ENCODE data around the gene PEAK1.

PEAK1 gene

GRCh38 chr15:77075528-77075927 lies 344.4 kb downstream of the PEAK1 start:
- DNase-seq (ENCODE audit: extremely low read depth, low read depth), result no peak
- no peak overlapping the region for H3K4me3 ChIP-seq (replicated peaks; ENCODE audit: low read depth, low read length)
- TF ChIP-seq CTCF (IDR thresholded peaks at IDR 0.05; ENCODE audit: low read depth, low read length, missing control alignments), result no peak

DNA sequence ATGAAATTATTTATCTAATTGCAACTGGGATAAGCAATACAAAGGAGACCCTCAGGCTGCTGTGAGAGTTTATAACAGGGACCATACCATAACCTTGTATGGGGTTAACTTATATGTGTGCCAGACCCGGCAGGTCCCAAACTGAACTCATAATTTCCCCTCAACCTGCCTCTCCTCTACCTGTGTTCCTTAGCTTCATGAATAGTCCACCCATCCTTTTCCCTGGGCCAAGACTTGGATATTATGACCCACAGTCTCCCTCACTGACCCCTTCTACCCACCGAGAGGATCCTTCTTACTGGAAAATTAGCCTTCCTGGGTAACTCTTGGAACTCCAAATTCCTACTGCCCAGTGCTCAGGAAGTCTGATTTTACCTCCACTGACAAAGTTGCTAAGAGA lies 345.6 kb downstream of the PEAK1 start:
- no peak for TF ChIP-seq CTCF (IDR thresholded peaks at IDR 0.05; ENCODE audit: low read depth, low read length, missing control alignments)

GRCh38 chr15:77071305-77072223 lies 348.3 kb downstream of the PEAK1 start:
- H3K4me3 ChIP-seq (replicated peaks; ENCODE audit: low read depth, low read length), result peak overlapping the region; percentile 60
- DNase-seq (ENCODE audit: extremely low read depth, low read depth), result no peak
- no peak for TF ChIP-seq CTCF (IDR thresholded peaks at IDR 0.05; ENCODE audit: low read depth, low read length, missing control alignments)

More for the DNA sequence above, 345.6 kb downstream of the PEAK1 start:
- DNase-seq (ENCODE audit: extremely low read depth, low read depth), result no peak
- H3K4me3 ChIP-seq (replicated peaks; ENCODE audit: low read depth, low read length), result no peak overlapping the region

DNA sequence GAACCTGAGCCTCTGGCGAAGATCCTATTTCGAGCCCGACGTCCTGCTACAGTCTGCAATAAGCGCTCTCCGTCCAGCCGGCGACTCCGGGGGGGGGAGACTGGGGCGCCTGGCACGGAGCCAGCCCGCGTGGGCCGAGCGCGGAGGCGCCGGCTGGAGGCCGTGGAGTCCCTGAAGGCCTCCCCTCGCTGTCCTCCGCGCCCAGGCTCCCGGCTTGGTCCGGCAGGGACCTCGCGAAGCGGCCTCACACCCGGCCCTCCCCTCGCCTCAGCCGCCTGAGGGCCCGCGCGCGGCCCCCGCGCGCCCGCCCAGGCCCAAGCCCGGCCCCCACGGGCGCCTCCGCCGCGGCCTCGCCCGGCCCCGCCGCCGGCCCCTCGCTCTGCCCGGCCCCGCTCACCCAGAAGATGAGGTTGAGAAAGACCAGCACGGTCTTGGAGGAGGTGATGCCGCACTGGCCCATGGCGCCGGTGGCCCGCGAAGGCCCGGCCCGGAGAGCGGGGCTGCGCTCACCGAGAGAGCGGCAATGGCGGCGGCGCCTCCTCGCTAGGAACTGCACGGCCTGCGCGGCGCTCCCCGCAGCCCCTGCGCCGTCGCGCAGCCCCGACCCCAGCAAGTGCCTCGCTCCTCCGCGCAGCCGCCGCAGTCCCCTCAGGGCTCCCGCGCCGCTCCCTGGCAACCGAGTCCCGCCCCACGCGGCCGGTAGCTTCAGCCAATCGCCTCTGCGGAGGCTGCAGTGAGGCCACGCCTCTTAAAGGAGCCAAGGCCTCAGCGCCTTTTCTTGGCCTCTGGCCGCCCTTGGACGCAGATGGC lies 349.2 kb downstream of the PEAK1 start, which contains the start of gene TSPAN3:
Gene TSPAN3 (minus strand): TSS at position 615 of the 810 bp plus-strand sequence. CDS start 155 bp downstream, at position 460.
- no peak for TF ChIP-seq CTCF (IDR thresholded peaks at IDR 0.05; ENCODE audit: low read depth, low read length, missing control alignments)
- H3K4me3 ChIP-seq (replicated peaks; ENCODE audit: low read depth, low read length), result peak within 1 kb of the TSS; percentile 60
- DNase-seq (ENCODE audit: extremely low read depth, low read depth), result peak; percentile 45

DNA sequence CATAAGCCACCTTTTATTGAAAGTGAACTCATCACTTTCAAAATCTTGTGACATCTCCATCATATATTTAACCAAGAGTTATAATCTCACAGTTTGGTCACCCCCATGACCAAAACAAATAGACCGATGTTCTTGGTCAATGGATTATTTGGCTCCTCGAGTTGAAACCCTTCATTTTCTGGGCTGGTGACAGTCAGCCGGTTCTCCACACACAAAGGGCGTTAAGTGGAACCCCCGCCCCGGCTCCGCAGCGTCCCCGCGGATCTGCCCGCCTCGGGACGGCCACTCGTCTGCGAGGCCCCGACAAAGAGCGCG lies 349.8 kb downstream of the PEAK1 start:
- DNase-seq (ENCODE audit: extremely low read depth, low read depth), result no peak
- no peak for TF ChIP-seq CTCF (IDR thresholded peaks at IDR 0.05; ENCODE audit: low read depth, low read length, missing control alignments)

DNA sequence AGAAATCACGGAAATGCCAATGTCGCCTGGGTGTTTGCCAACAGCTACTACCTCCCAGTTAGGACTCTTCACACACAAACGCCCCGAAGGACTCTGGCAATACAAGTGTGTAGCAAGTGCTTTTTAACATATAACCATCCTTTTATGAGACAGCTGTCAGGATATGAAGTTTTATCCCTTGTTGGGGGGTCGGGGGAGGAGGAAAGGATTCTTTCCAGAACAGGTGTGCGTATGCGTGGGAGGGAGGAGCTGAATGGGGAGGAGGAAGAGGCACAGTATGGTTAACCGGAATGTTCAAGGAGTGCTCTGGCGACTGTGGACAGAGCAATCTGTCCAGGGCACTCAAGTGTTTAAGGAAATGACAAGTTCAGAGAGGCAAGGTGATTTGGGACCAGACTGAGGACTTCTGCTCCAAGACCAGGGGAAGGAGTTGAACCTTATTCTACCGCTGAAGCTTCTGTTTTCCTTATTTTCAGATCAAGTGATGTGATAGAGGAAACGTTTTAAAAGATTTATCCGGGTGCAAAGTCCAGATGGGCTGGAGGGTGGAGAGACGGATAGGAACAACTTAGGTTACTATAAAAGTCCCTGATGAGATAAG lies 350.3 kb downstream of the PEAK1 start:
- peak overlapping the region; percentile 60 for H3K4me3 ChIP-seq (replicated peaks; ENCODE audit: low read depth, low read length)
- no peak for DNase-seq (ENCODE audit: extremely low read depth, low read depth)
- no peak for TF ChIP-seq CTCF (IDR thresholded peaks at IDR 0.05; ENCODE audit: low read depth, low read length, missing control alignments)

More for the DNA sequence above, 349.8 kb downstream of the PEAK1 start:
- H3K4me3 ChIP-seq (replicated peaks; ENCODE audit: low read depth, low read length), result peak overlapping the region; percentile 60

All from HFF-Myc (cell line).